ENCODE results near the gene RHCE.
"Not testable (repeated sequence)": the region's sequence is repeated elsewhere in the genome, so short reads cannot be mapped to it uniquely, and the experiment has no call there.

The RHCE gene

DNA sequence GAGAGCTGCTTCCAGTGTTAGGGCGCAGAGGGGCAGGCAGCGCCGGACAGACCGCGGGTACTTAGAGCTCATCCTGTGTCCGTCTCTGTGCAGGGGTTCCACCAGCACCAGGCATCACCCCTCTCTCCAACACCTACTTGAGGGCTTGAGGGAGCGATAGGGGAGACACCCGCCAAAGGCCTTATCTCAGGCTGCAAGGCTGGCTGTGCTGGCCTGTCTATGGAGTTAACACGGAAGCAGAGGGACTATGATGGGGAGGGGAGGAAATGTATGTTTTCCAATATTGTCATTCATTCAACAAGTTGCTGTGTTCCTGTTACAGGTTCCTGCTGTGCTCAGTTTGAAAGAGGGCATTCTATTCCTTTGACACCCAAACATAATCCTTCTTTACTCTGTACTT, at the start of gene RHCE:
TSS of gene RHCE (minus strand) at position 111 of the 400 bp plus-strand sequence. CDS start at position 72, 39 bp downstream.
- H3K4me3 ChIP-seq, H3K27ac ChIP-seq: not testable (repeated sequence)

DNA sequence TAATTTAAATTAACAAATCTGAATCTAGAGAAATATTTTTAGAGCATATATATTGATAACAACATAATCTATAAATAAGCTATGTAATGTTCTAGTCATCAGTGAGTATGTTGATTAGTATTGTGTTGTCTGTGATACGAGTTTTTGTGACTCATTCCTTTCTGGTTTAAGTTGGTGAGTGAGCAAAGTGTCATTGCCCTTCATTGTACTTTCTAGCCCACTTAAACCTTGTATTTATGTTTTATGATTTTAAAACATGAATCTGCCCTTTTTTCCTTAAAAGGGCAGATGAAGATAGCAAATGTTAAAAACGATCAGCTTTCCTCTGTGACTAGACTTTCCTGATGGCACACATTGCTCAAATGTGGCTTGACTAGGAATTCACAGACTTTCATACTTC, 48.6 kb upstream of the RHCE start:
- Histone ChIP-seq H3K4me3 (no peak overlapping the region), H3K27ac (no peak overlapping the region)

GRCh38 chr1:25468033-25468432, 47.4 kb upstream of the RHCE start:
- no peak overlapping the region for H3K27ac ChIP-seq
- no peak overlapping the region for H3K4me3 ChIP-seq

DNA sequence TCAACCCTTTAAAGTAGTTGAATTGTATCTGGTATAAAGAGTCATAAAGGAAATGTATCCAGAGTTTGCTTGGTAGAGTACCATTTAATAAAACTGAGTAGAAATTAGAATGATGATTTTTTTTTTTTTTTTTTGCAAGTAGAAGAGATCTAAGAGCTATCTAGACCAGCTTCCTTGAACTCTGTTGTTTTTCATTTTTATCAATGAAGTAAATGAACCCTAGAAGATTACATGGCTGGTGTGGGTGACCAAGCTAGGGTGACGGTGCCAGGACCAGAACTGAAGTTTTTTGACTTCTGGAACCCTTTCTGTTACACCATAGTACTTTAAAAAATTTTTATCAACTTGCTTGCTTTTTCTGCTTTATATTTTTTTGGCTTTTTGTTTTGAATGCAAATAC, 47.0 kb upstream of the RHCE start:
- Histone ChIP-seq H3K27ac (no peak overlapping the region), H3K4me3 (no peak overlapping the region)

DNA sequence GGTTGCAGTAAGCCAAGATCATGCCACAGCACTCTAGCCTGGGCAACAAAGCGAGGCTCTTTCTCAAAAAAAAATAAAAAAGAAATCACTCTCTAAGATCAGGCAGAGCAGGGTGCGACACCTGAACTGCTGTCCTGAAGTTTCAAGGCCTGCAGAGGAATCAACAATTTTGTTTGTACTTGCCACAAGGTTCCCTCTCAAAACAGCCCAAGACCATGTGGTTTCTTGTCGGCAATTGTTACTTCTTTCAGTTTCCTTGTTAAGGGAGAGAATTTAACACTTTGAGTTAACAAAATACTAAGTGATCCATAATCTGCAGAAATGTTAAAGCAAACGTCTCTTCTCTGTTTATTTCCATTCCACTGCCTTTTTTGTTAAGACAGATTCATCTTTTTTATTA, 46.6 kb upstream of the RHCE start:
- H3K4me3 ChIP-seq = no peak overlapping the region
- no peak overlapping the region for H3K27ac ChIP-seq

DNA sequence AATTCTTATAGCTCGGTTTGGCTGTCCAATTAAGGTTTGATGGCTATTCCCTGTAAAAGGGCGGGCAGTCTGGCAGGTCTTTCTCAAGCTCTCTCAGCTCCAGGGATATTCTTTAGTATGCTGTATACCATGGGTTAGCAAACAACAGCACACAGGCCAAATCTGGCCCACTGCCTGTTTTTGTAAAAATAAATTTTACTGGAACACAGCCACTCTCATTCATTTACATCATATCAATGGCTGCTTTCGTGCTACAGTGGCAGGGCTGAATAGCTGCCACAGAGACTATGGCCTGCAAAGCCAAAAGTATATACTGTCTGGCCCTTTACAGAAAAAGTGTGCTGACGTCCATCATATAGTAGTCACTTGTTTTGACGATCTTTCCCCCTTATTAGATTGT, 42.1 kb upstream of the RHCE start:
- Histone ChIP-seq H3K27ac (no peak overlapping the region), H3K4me3 (no peak overlapping the region)

GRCh38 chr1:25461849-25462248, 41.2 kb upstream of the RHCE start:
- Histone ChIP-seq H3K4me3 (no peak overlapping the region), H3K27ac (no peak overlapping the region)

GRCh38 chr1:25460816-25461215, 40.2 kb upstream of the RHCE start:
- H3K27ac ChIP-seq, H3K4me3 ChIP-seq: not testable (repeated sequence)

DNA sequence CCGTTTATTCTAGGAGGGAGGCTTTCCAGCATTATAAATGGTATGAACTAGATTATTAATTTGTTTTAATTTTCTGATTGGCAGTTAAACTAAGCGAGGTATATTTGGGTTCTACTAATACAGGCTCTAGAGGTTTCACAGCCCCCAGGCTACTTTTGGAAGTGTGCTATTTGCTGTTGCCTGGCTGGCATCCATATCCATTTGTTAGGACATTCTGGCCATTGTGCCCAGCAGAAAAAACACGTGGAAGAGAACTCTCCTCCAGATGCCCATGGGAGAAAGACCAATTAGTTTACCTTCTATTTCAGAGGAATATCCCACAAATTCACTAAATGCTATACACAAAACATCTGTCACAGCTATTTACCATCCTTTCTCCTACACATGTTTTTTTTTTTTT, 39.4 kb upstream of the RHCE start:
- Histone ChIP-seq H3K4me3 (no peak overlapping the region), H3K27ac (no peak overlapping the region)

- Histone ChIP-seq H3K27ac (no peak overlapping the region), H3K4me3 (no peak overlapping the region)
Observed at GRCh38 chr1:25458541-25459298, 38.1 kb upstream of the RHCE start.

GRCh38 chr1:25456502-25456901, 35.9 kb upstream of the RHCE start:
- Histone ChIP-seq H3K27ac (no peak overlapping the region), H3K4me3 (no peak overlapping the region)

DNA sequence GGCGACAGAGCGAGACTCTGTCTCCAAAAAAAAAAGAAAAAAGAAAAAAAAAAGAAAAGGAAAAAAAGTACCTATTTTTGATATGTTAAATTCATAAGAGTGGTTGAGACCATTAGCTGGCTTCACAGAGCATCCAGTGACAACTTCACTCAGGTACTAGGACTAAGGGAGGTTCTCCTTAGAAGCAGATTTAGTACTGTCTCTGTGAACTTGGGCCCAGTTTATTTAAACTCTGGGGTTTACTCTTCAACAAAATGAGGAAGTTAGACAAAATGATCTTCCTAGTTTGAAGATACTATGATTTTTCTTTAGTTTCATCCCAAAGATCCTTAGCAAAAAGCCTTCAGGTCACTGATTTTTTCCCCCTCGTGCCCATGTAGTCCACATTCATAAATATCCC, 31.3 kb upstream of the RHCE start:
- Histone ChIP-seq H3K27ac (no peak overlapping the region), H3K4me3 (no peak overlapping the region)

DNA sequence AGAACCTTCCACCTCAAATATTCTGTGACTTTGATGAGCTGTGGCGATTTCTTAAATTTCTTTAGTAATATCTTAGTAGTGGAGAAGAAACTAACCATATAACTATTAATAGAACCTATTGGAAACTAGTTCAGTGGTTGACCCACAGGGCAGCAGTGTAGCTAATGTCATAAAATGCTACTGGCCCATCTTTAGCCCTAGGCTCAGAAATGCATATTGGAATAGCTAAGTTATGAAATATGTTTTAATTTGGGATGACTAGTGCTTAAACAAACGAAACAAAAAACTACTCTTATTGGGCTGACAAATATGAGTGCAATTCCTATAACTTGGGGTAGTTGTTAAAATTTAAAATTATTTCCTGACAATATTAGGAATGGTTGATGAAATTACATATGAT, 30.3 kb upstream of the RHCE start:
- Histone ChIP-seq H3K27ac (no peak overlapping the region), H3K4me3 (no peak overlapping the region)

DNA sequence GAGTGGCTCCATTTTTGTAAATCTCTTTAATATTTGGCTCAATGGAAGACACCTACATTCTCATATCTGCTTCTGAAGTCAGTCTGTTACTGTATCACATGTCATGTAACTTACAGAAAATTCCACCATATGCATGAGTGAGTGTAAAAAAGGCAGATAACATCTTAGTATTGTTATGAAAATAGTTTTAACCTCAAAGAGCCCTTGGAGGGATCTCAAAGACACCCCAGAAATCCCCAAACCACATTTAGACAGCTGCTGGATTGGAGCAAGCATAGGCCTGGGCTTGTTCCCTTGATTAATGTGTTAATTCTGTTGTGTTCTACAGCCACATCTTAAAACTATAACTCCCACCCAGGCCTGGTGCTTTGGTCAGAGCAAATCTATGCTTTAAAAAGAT, 26.9 kb upstream of the RHCE start:
- Histone ChIP-seq H3K4me3 (no peak overlapping the region), H3K27ac (no peak overlapping the region)

GRCh38 chr1:25445993-25446538, 25.4 kb upstream of the RHCE start:
- H3K4me3 ChIP-seq = no peak overlapping the region
- H3K27ac ChIP-seq = peak overlapping the region in 1 of 21 experiments; percentile 33

DNA sequence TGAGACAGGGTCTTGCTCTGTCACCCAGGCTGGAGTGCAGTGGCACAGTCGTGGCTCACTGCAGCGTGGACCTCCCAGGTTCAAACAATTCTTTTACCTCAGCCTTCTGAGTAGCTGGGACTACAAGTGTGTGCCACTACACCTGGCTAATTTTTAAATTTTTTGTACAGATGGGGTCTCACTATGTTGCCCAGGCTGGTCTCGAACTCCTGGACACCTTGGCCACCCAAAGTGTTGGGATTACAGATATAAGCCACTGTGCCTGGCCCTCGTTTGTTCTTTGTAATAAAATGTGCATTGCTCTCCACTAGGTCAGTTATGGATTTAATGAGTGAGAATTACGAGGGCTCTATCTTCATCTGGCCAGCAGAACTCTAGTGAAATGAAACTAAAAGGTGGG, 24.0 kb upstream of the RHCE start:
- not testable (repeated sequence) for H3K27ac ChIP-seq

DNA sequence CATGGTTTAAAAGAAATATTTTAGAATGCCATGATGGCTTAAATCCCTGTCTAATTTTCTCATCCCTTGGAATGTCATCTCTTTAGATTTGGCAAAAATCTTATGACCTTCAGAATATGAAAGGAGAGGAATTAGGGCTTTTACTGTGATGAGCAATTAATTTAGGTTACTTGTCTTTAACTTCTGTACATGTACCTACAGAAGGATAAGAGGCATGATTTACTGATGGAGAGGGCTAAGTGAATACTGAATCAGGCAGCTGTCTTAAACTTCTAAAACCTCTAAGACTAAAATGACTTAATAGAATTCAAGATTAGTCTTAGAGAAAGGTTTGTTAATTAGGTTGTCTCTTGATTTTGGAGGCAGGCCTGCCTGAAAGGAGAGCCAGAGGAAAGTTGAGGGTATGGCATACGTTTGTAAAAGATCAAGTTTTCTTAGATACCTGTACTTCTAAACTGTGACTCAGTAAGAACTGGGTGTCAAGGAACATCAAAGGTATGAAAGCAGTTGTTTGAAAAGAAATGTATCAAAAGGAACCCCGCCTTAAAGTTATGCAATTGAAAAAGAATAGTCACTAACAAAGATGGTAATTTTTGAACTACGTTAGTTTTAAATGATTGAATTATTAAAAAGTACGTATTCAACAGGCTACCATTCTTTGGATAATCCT, 22.5 kb upstream of the RHCE start:
- Histone ChIP-seq H3K27ac (no peak overlapping the region), H3K4me3 (no peak overlapping the region)

More for the DNA sequence above, 24.0 kb upstream of the RHCE start:
- not testable (repeated sequence) for H3K4me3 ChIP-seq

DNA sequence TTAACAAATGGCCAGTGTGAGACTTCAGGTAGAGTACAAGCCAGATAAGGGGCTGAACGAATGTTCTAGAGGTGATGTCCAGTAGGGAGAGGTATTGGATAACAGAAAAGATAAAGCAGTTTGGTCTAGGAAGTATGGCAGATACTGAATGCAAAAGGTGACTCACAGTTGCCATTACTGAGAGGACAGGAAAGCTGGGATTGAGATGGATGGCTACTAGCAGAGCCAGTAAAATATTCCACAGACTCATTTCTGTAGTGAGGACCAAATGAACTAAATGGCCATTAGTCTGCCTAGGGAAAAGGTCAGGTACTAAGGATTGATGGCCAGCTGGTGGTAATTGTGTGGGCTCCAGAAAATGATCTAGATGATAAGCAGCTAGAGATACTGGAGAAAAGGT, 21.6 kb upstream of the RHCE start:
- H3K27ac ChIP-seq = no peak overlapping the region
- no peak overlapping the region for H3K4me3 ChIP-seq

- Histone ChIP-seq H3K27ac (no peak overlapping the region), H3K4me3 (no peak overlapping the region)
Observed at GRCh38 chr1:25439287-25439686, 18.7 kb upstream of the RHCE start.

- H3K27ac ChIP-seq = no peak overlapping the region
- no peak overlapping the region for H3K4me3 ChIP-seq
Observed at GRCh38 chr1:25437672-25438071, 17.0 kb upstream of the RHCE start.

GRCh38 chr1:25435397-25436108, 14.9 kb upstream of the RHCE start:
- Histone ChIP-seq H3K27ac (peak overlapping the region in 1 of 21 experiments; percentile 20), H3K4me3 (no peak overlapping the region)
